OCI-LY7 (cell line): Measurements from ENCODE around the gene NXPH1.

ENCODE experiments used
- EZH2phosphoT487 ChIP-seq: fragments of 200-600 bp; sonication (generic); IDR thresholded peaks from 2 replicates; pipeline ENCODE4 v1.6.1; 2018; ENCODE audit warnings: low read depth, borderline replicate concordance, mild to moderate bottlenecking, mixed run types, antibody characterized with exemption, low read length, moderate library complexity, mixed read lengths
- TF ChIP-seq, protein P1 (sequence below): fragments of 200-600 bp; sonication (generic); conservative IDR thresholded peaks from 2 replicates; pipeline ENCODE4 v1.5.1; 2014; ENCODE audit warnings: mild to moderate bottlenecking, antibody characterized with exemption, low read length, moderate library complexity, mixed read lengths

DNA sequence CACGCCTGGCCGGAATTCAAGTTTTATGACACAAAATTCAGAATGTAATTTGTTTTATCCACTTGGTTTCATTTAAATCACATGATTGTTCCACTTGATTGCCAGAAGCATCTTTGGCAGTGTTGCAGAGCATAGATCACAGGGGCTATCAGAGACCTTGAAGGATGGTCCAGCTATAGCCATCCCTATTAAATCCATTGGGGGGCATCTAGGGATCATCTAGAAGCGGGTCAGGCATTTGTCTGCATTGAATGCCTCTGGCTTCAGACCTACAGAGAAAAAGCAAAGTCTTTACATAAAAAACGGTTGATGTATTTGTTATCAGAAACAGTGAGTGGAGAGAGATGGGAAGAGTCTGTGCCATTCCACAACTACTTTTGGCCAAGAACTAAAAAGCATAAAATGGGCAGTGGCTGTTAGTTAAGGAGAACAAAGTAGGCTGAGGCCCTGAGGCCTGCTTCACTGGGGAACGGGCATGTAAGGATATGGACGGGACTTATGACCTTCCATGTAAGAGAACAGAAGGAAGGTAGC is 146.3 kb downstream of the NXPH1 start:
- TF ChIP-seq EZH2phosphoT487: no peak
- TF ChIP-seq, protein P1, sequence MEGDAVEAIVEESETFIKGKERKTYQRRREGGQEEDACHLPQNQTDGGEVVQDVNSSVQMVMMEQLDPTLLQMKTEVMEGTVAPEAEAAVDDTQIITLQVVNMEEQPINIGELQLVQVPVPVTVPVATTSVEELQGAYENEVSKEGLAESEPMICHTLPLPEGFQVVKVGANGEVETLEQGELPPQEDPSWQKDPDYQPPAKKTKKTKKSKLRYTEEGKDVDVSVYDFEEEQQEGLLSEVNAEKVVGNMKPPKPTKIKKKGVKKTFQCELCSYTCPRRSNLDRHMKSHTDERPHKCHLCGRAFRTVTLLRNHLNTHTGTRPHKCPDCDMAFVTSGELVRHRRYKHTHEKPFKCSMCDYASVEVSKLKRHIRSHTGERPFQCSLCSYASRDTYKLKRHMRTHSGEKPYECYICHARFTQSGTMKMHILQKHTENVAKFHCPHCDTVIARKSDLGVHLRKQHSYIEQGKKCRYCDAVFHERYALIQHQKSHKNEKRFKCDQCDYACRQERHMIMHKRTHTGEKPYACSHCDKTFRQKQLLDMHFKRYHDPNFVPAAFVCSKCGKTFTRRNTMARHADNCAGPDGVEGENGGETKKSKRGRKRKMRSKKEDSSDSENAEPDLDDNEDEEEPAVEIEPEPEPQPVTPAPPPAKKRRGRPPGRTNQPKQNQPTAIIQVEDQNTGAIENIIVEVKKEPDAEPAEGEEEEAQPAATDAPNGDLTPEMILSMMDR: no peak
